ENCODE results near the gene ACSF3. TPM values are rescaled to one million over a fixed set of nuclear protein-coding genes. Genes with fewer than 3 reads are reported as not detected.

Gene ACSF3
- total and polyA plus RNA-seq, 2 donors (not counting 1 experiment from before 2014, with no cell fraction given), result 9.2 to 23.1 TPM

- Histone ChIP-seq H3K4me3 (replicated peaks in 1 of 4; ENCODE audit: control extremely low read depth in 1 of 4, insufficient read depth in 1 of 4, low read depth in 3 of 4, low read length in 4 of 4) (no peak overlapping the region), H3K79me2 (ENCODE audit: control insufficient read depth, insufficient read depth, low read length) (peaks cover 32% of the 10 kb centered on the region), H3K27ac (ENCODE audit: insufficient read depth, low read length) (no peak overlapping the region), H3K9me3 (ENCODE audit: control insufficient read depth, insufficient read depth, low read depth, low read length) (no peaks in the 10 kb centered on the region), H3K9ac (ENCODE audit: insufficient read depth, low read length) (no peak overlapping the region), H3K4me1 (ENCODE audit: control insufficient read depth, extremely low read depth, insufficient read depth, low read length) (peaks cover 5% of the 10 kb centered on the region), H3K36me3 (ENCODE audit: control insufficient read depth, insufficient read depth, low read length) (peaks cover 1% of the 10 kb centered on the region), H3K4me2 (ENCODE audit: extremely low read depth, insufficient read depth, low read length) (no peak overlapping the region), H3K27me3 (ENCODE audit: control insufficient read depth, insufficient read depth, low read length) (no peaks in the 10 kb centered on the region), H2AFZ (ENCODE audit: low read length) (no peak overlapping the region), H4K20me1 (ENCODE audit: control insufficient read depth, extremely low read depth, insufficient read depth, low read length) (no peaks in the 10 kb centered on the region)
- TF ChIP-seq EZH2 (IDR thresholded peaks at IDR 0.05; ENCODE audit: low read length, missing control alignments) (no peak), CTCF (conservative IDR thresholded peaks at IDR 0.05 in 1 of 2, IDR thresholded peaks at IDR 0.05 in 1 of 2; ENCODE audit: low read depth in 1 of 2, low read length in 2 of 2) (no peak)
- DNase-seq (ENCODE audit: low read depth in 2 of 2), result no peak
Measured at GRCh38 chr16:89096042-89096717, 2.5 kb downstream of the ACSF3 start.

GRCh38 chr16:89096768-89097391 is 3.2 kb downstream of the ACSF3 start:
- Histone ChIP-seq H2AFZ (ENCODE audit: low read length) (no peak overlapping the region), H3K4me3 (replicated peaks in 1 of 4; ENCODE audit: control extremely low read depth in 1 of 4, insufficient read depth in 1 of 4, low read depth in 3 of 4, low read length in 4 of 4) (no peak overlapping the region), H3K9ac (ENCODE audit: insufficient read depth, low read length) (no peak overlapping the region), H3K36me3 (ENCODE audit: control insufficient read depth, insufficient read depth, low read length) (peaks cover 6% of the 10 kb centered on the region), H3K4me2 (ENCODE audit: extremely low read depth, insufficient read depth, low read length) (no peak overlapping the region), H3K27ac (ENCODE audit: insufficient read depth, low read length) (no peak overlapping the region), H3K9me3 (ENCODE audit: control insufficient read depth, insufficient read depth, low read depth, low read length) (no peaks in the 10 kb centered on the region), H3K4me1 (ENCODE audit: control insufficient read depth, extremely low read depth, insufficient read depth, low read length) (peaks cover 5% of the 10 kb centered on the region), H3K79me2 (ENCODE audit: control insufficient read depth, insufficient read depth, low read length) (peaks cover 32% of the 10 kb centered on the region), H4K20me1 (ENCODE audit: control insufficient read depth, extremely low read depth, insufficient read depth, low read length) (no peaks in the 10 kb centered on the region), H3K27me3 (ENCODE audit: control insufficient read depth, insufficient read depth, low read length) (no peaks in the 10 kb centered on the region)
- no peak for DNase-seq (ENCODE audit: low read depth in 2 of 2)
- TF ChIP-seq EZH2 (IDR thresholded peaks at IDR 0.05; ENCODE audit: low read length, missing control alignments) (no peak), CTCF (conservative IDR thresholded peaks at IDR 0.05 in 1 of 2, IDR thresholded peaks at IDR 0.05 in 1 of 2; ENCODE audit: low read depth in 1 of 2, low read length in 2 of 2) (no peak)

- H3K79me2 ChIP-seq (ENCODE audit: control insufficient read depth, insufficient read depth, low read length), result peaks cover 32% of the 10 kb centered on the region
- peaks cover 10% of the 10 kb centered on the region for H3K36me3 ChIP-seq (ENCODE audit: control insufficient read depth, insufficient read depth, low read length)
- H3K27me3 ChIP-seq (ENCODE audit: control insufficient read depth, insufficient read depth, low read length), result no peaks in the 10 kb centered on the region
- H3K9me3 ChIP-seq (ENCODE audit: control insufficient read depth, insufficient read depth, low read depth, low read length), result no peaks in the 10 kb centered on the region
- H3K4me1 ChIP-seq (ENCODE audit: control insufficient read depth, extremely low read depth, insufficient read depth, low read length), result peaks cover 5% of the 10 kb centered on the region
- H3K27ac ChIP-seq (ENCODE audit: insufficient read depth, low read length), result no peak overlapping the region
- TF ChIP-seq CTCF (conservative IDR thresholded peaks at IDR 0.05 in 1 of 2, IDR thresholded peaks at IDR 0.05 in 1 of 2; ENCODE audit: low read depth in 1 of 2, low read length in 2 of 2) (no peak), EZH2 (IDR thresholded peaks at IDR 0.05; ENCODE audit: low read length, missing control alignments) (no peak)
- H4K20me1 ChIP-seq (ENCODE audit: control insufficient read depth, extremely low read depth, insufficient read depth, low read length), result no peaks in the 10 kb centered on the region
- H2AFZ ChIP-seq (ENCODE audit: low read length), result no peak overlapping the region
- no peak overlapping the region for H3K4me2 ChIP-seq (ENCODE audit: extremely low read depth, insufficient read depth, low read length)
- H3K4me3 ChIP-seq (replicated peaks in 1 of 4; ENCODE audit: control extremely low read depth in 1 of 4, insufficient read depth in 1 of 4, low read depth in 3 of 4, low read length in 4 of 4), result no peak overlapping the region
- no peak for DNase-seq (ENCODE audit: low read depth in 2 of 2)
- no peak overlapping the region for H3K9ac ChIP-seq (ENCODE audit: insufficient read depth, low read length)
Measured at GRCh38 chr16:89097392-89097772, 3.7 kb downstream of the ACSF3 start.

Data from fibroblast of lung (primary cell).